IMR-90 (cell line): ENCODE data around the gene EMC1.

Experiments used
- CHD1 ChIP-seq: IDR thresholded peaks from 2 replicates; pipeline ENCODE4 v1.6.1; 2012; ENCODE audit warnings: low read depth, low read length, improper control_type of control experiment
- CTCF ChIP-seq: conservative IDR thresholded peaks from 2 replicates; pipeline ENCODE4 v1.5.1; 2012; ENCODE audit warnings: mild to moderate bottlenecking, low read depth, low read length, improper control_type of control experiment
- ELK1 ChIP-seq: fragments of 150-350 bp; IDR thresholded peaks from 2 replicates; pipeline ENCODE4 v1.6.1; 2016; ENCODE audit warnings: low read depth, mild to moderate bottlenecking, low read length, moderate library complexity, borderline replicate concordance
- MAFK ChIP-seq: IDR thresholded peaks from 2 replicates; pipeline ENCODE4 v1.6.1; 2012; ENCODE audit warnings: low read depth, low read length, improper control_type of control experiment
- POLR2A ChIP-seq: IDR thresholded peaks from 2 replicates; pipeline ENCODE4 v1.6.1; 2012; ENCODE audit warnings: mild to moderate bottlenecking, low read depth, low read length
- RAD21 ChIP-seq: IDR thresholded peaks from 2 replicates; pipeline ENCODE4 v1.6.1; 2012; ENCODE audit warnings: low read length, improper control_type of control experiment
- RCOR1 ChIP-seq: IDR thresholded peaks from 2 replicates; pipeline ENCODE4 v1.6.1; 2012; ENCODE audit warnings: mild to moderate bottlenecking, low read length, improper control_type of control experiment; ENCODE audit not compliant: insufficient replicate concordance
- RFX5 ChIP-seq: IDR thresholded peaks from 2 replicates; pipeline ENCODE4 v1.8.0; 2012; ENCODE audit warnings: low read depth, mild to moderate bottlenecking, low read length, moderate library complexity

- TF ChIP-seq CHD1 = no peak
- TF ChIP-seq CTCF = no peak
- no peak for TF ChIP-seq POLR2A
- no peak for TF ChIP-seq RCOR1
- TF ChIP-seq RFX5 = no peak
- no peak for TF ChIP-seq RAD21
- no peak for TF ChIP-seq ELK1
- no peak for TF ChIP-seq MAFK
Measured at GRCh38 chr1:19166066-19166465, 85.3 kb downstream of the EMC1 start.
